ENCODE results near the gene DDI2. TPM values are rescaled to one million over a fixed set of nuclear protein-coding genes. Genes with fewer than 3 reads are reported as not detected.
A peak's percentile ranks its signal among the peaks of the same experiment; 100 is the strongest.

The DDI2 gene
- total RNA-seq, 1 donor from 2014 or later: 33.0 TPM

GRCh38 chr1:15709226-15709625 is 92.0 kb downstream of the DDI2 start:
- Mint-ChIP-seq H3K9me3 (no peaks in the 10 kb centered on the region), H3K27me3 (ENCODE audit: low read depth) (no peaks in the 10 kb centered on the region), H3K27ac (ENCODE audit: unreplicated experiment) (no peak overlapping the region), H3K4me3 (no peak overlapping the region), H3K4me1 (no peaks in the 10 kb centered on the region), H3K36me3 (ENCODE audit: low read depth) (no peaks in the 10 kb centered on the region)
- DNase-seq (ENCODE audit: low read depth, low spot score): no peak
- TF ChIP-seq CTCF (conservative IDR thresholded peaks at IDR 0.05): no peak

GRCh38 chr1:15712168-15712567 is 94.9 kb downstream of the DDI2 start:
- Mint-ChIP-seq H3K4me1 (no peaks in the 10 kb centered on the region), H3K27ac (ENCODE audit: unreplicated experiment) (no peak overlapping the region)

GRCh38 chr1:15714406-15715136 is 97.3 kb downstream of the DDI2 start:
- no peaks in the 10 kb centered on the region for H3K9me3 Mint-ChIP-seq
- DNase-seq (ENCODE audit: low read depth, low spot score): no peak
- no peak overlapping the region for H3K4me3 Mint-ChIP-seq
- H3K36me3 Mint-ChIP-seq (ENCODE audit: low read depth): peaks cover 4% of the 10 kb centered on the region
- no peak for TF ChIP-seq CTCF (conservative IDR thresholded peaks at IDR 0.05)
- no peaks in the 10 kb centered on the region for H3K4me1 Mint-ChIP-seq
- H3K27ac Mint-ChIP-seq (ENCODE audit: unreplicated experiment): peak overlapping the region; percentile 35
- no peaks in the 10 kb centered on the region for H3K27me3 Mint-ChIP-seq (ENCODE audit: low read depth)

More at GRCh38 chr1:15712168-15712567, 94.9 kb downstream of the DDI2 start:
- Mint-ChIP-seq H3K27me3 (ENCODE audit: low read depth) (no peaks in the 10 kb centered on the region), H3K9me3 (no peaks in the 10 kb centered on the region), H3K4me3 (no peak overlapping the region), H3K36me3 (ENCODE audit: low read depth) (peaks cover 3% of the 10 kb centered on the region)
- no peak for TF ChIP-seq CTCF (conservative IDR thresholded peaks at IDR 0.05)
- DNase-seq (ENCODE audit: low read depth, low spot score): no peak

GRCh38 chr1:15717418-15718125 is 100.3 kb downstream of the DDI2 start:
- H3K4me1 Mint-ChIP-seq: no peaks in the 10 kb centered on the region
- no peak overlapping the region for H3K4me3 Mint-ChIP-seq
- no peaks in the 10 kb centered on the region for H3K9me3 Mint-ChIP-seq
- H3K27me3 Mint-ChIP-seq (ENCODE audit: low read depth): no peaks in the 10 kb centered on the region
- TF ChIP-seq CTCF (conservative IDR thresholded peaks at IDR 0.05): no peak
- peaks cover 6% of the 10 kb centered on the region for H3K36me3 Mint-ChIP-seq (ENCODE audit: low read depth)
- DNase-seq (ENCODE audit: low read depth, low spot score): no peak
- H3K27ac Mint-ChIP-seq (ENCODE audit: unreplicated experiment): no peak overlapping the region

- no peaks in the 10 kb centered on the region for H3K4me1 Mint-ChIP-seq
- DNase-seq (ENCODE audit: low read depth, low spot score): no peak
- TF ChIP-seq CTCF (conservative IDR thresholded peaks at IDR 0.05): no peak
- no peaks in the 10 kb centered on the region for H3K9me3 Mint-ChIP-seq
- no peak overlapping the region for H3K27ac Mint-ChIP-seq (ENCODE audit: unreplicated experiment)
- H3K36me3 Mint-ChIP-seq (ENCODE audit: low read depth): peaks cover 6% of the 10 kb centered on the region
- H3K4me3 Mint-ChIP-seq: no peak overlapping the region
- no peaks in the 10 kb centered on the region for H3K27me3 Mint-ChIP-seq (ENCODE audit: low read depth)
Observed at GRCh38 chr1:15718199-15718601, 100.9 kb downstream of the DDI2 start.

Other genes with a start within 250 kb of the DDI2 start
- gene EFHD2, start 207.6 kb upstream of the DDI2 start, total RNA-seq: 22.4 and 23.0 TPM in 2 replicates
- gene CTRC, start 179.0 kb upstream of the DDI2 start, total RNA-seq: 0.40 TPM in 1 of 2 replicates, not detected in the other
- not detected in 2 replicates for gene CELA2A, start 160.7 kb upstream of the DDI2 start, total RNA-seq
- not detected in 2 replicates for gene CELA2B, start 141.4 kb upstream of the DDI2 start, total RNA-seq
- gene CASP9, start 93.2 kb upstream of the DDI2 start, total RNA-seq: 13.2 and 13.8 TPM in 2 replicates
- gene DNAJC16, start 90.6 kb upstream of the DDI2 start, total RNA-seq: 21.5 and 23.6 TPM in 2 replicates
- gene AGMAT, start 32.4 kb upstream of the DDI2 start, total RNA-seq: 1.2 and 1.4 TPM in 2 replicates
- 61.2 and 64.5 TPM in 2 replicates for gene PLEKHM2, start 66.9 kb downstream of the DDI2 start, total RNA-seq
- gene SLC25A34, start 118.8 kb downstream of the DDI2 start, total RNA-seq: 2.9 and 3.3 TPM in 2 replicates
- gene TMEM82, start 125.0 kb downstream of the DDI2 start, total RNA-seq: not detected in 2 replicates
- gene FBLIM1, start 141.3 kb downstream of the DDI2 start, total RNA-seq: 6.2 and 7.9 TPM in 2 replicates
- 2.7 and 3.3 TPM in 2 replicates for gene UQCRHL, start 190.2 kb downstream of the DDI2 start, total RNA-seq
- gene SPEN, start 230.2 kb downstream of the DDI2 start, total RNA-seq: 66.5 and 69.4 TPM in 2 replicates

All from neural crest cell (in vitro differentiated cells).